H1 (cell line): ENCODE measurements around the gene IP6K1. TPM values are rescaled to one million over a fixed set of nuclear protein-coding genes. Genes with fewer than 3 reads are reported as not detected.
A peak's percentile ranks its signal among the peaks of the same experiment; 100 is the strongest.

Experiments used
- CTCF ChIA-PET: fragments of 300-600 bp; sonication (Branson Sonifier 250); formaldehyde crosslinking; loops from one replicate; lab custom pipeline; 2021; ENCODE audit not compliant: partially characterized antibody; lab: Charles Lee
- POLR2A ChIA-PET: fragments of 300-600 bp; sonication (Branson Sonifier 250); formaldehyde crosslinking; loops from one replicate; lab custom pipeline; 2021; ENCODE audit warnings: inconsistent platforms; ENCODE audit not compliant: partially characterized antibody; lab: Charles Lee
- DNase-seq, 2 experiments: peaks; one replicate each; pipeline versions ENCODE4 v3.0.0 to v3.0.0-alpha.2; 2010 to 2022; ENCODE audit warnings: low spot score in 2 of 2, low read depth in 1 of 2, mixed read lengths in 1 of 2
- FAIRE-seq: peaks from 2 replicates; lab custom pipeline; 2011; peaks lifted over from hg19 to GRCh38; lab: Jason Lieb, UNC
- H2AFZ ChIP-seq: 2 replicates; pipeline ENCODE4 v1.8.1; 2012; ENCODE audit warnings: low read length, inconsistent platforms
- H2AK5ac ChIP-seq: 2 replicates; pipeline ENCODE4 v1.6.1; 2013; ENCODE audit warnings: low read depth, low read length
- H2BK120ac ChIP-seq: replicated peaks from 2 replicates; pipeline ENCODE3; 2013; ENCODE audit warnings: low read depth, low read length, inconsistent platforms
- H2BK12ac ChIP-seq: 2 replicates; pipeline ENCODE4 v1.6.1; 2013; ENCODE audit warnings: low read depth, low read length
- H2BK15ac ChIP-seq: 2 replicates; pipeline ENCODE4 v1.6.1; 2013; ENCODE audit warnings: low read length
- H2BK20ac ChIP-seq: 2 replicates; pipeline ENCODE4 v1.6.1; 2013; ENCODE audit warnings: low read length
- H2BK5ac ChIP-seq: 2 replicates; pipeline ENCODE4 v1.6.1; 2013; ENCODE audit warnings: low read depth, low read length
- H3K14ac ChIP-seq: 2 replicates; pipeline ENCODE4 v1.6.1; 2013; ENCODE audit warnings: inconsistent platforms; ENCODE audit not compliant: insufficient read length
- H3K18ac ChIP-seq: 2 replicates; pipeline ENCODE4 v1.6.1; 2013; ENCODE audit warnings: low read length; ENCODE audit errors: extremely low read depth
- H3K23ac ChIP-seq: 2 replicates; pipeline ENCODE4 v1.6.1; 2013; ENCODE audit warnings: inconsistent platforms; ENCODE audit not compliant: insufficient read length
- H3K23me2 ChIP-seq: 2 replicates; pipeline ENCODE4 v1.6.1; 2013; ENCODE audit warnings: low read depth, low read length
- H3K27ac ChIP-seq: 2 replicates; pipeline ENCODE4 v1.6.1; 2011; ENCODE audit warnings: low read depth, low read length, inconsistent platforms
- H3K27me3 ChIP-seq, 4 experiments: replicated peaks in 1 of 4; 1 replicate in 1 of 4; 2 replicates in 3 of 4; pipeline versions ENCODE4 v1.6.1 to v1.8.1; 2011 to 2013; ENCODE audit warnings: low read length in 3 of 4, mild to moderate bottlenecking in 3 of 4, inconsistent platforms in 2 of 4, mixed read lengths in 2 of 4, moderate library complexity in 1 of 4; ENCODE audit not compliant: control insufficient read depth in 3 of 4, insufficient read depth in 3 of 4; ENCODE audit errors: extremely low read depth in 1 of 4
- H3K36me3 ChIP-seq, 4 experiments: 2 replicates each; pipeline versions ENCODE4 v1.6.1 to v1.8.1; 2011 to 2013; ENCODE audit warnings: mild to moderate bottlenecking in 4 of 4, low read length in 3 of 4, moderate library complexity in 2 of 4, control low read depth in 1 of 4, inconsistent platforms in 1 of 4; ENCODE audit not compliant: insufficient read depth in 4 of 4, control insufficient read depth in 2 of 4
- H3K4ac ChIP-seq: replicated peaks from 2 replicates; pipeline ENCODE3; 2013; ENCODE audit warnings: low read length, low read depth, mixed read lengths, inconsistent platforms; ENCODE audit not compliant: insufficient read length
- H3K4me1 ChIP-seq, 4 experiments: replicated peaks in 1 of 4; 1 replicate in 1 of 4; 2 replicates in 3 of 4; pipeline versions ENCODE4 v1.6.1 to v1.8.1; 2011 to 2013; ENCODE audit warnings: low read length in 3 of 4, inconsistent platforms in 2 of 4, mixed read lengths in 1 of 4; ENCODE audit not compliant: insufficient read depth in 4 of 4, control insufficient read depth in 3 of 4
- H3K4me2 ChIP-seq, 2 experiments: 2 replicates each; pipeline versions ENCODE4 v1.6.1 to v1.8.1; 2011 to 2013; ENCODE audit warnings: low read depth in 2 of 2, low read length in 2 of 2, control low read depth in 1 of 2, inconsistent platforms in 1 of 2, mild to moderate bottlenecking in 1 of 2; ENCODE audit not compliant: insufficient read depth in 1 of 2
- H3K4me3 ChIP-seq, 4 experiments: fragments of 200-600, 300-600 bp in 1 of 4; sonication (generic), shearing (Covaris generic), sonication (Bioruptor Twin) in 1 of 4; 2 replicates each; pipeline versions ENCODE4 v1.5.1 to v1.8.1; 2011 to 2016; ENCODE audit warnings: low read length in 4 of 4, low read depth in 3 of 4, control low read depth in 2 of 4, inconsistent platforms in 2 of 4, mild to moderate bottlenecking in 2 of 4, mixed read lengths in 1 of 4, moderate library complexity in 1 of 4; ENCODE audit not compliant: insufficient read depth in 2 of 4; ENCODE audit errors: extremely low read depth in 1 of 4
- H3K56ac ChIP-seq: replicated peaks from 2 replicates; pipeline ENCODE3; 2013; ENCODE audit warnings: low read depth, mild to moderate bottlenecking, mixed read lengths, low read length, inconsistent platforms; ENCODE audit not compliant: insufficient read length
- H3K79me1 ChIP-seq: 2 replicates; pipeline ENCODE4 v1.6.1; 2013; ENCODE audit warnings: low read depth, low read length, control low read depth
- H3K79me2 ChIP-seq, 2 experiments: 2 replicates each; pipeline versions ENCODE4 v1.6.1 to v1.8.1; 2012 to 2013; ENCODE audit warnings: low read length in 2 of 2, mild to moderate bottlenecking in 2 of 2, inconsistent platforms in 1 of 2; ENCODE audit not compliant: insufficient read depth in 2 of 2, control insufficient read depth in 1 of 2
- H3K9ac ChIP-seq, 4 experiments: replicated peaks in 1 of 4; 1 replicate in 1 of 4; 2 replicates in 3 of 4; pipeline versions ENCODE4 v1.6.1 to v1.8.1; 2011 to 2013; ENCODE audit warnings: low read depth in 3 of 4, low read length in 3 of 4, control low read depth in 2 of 4, mild to moderate bottlenecking in 2 of 4, moderate library complexity in 2 of 4, inconsistent platforms in 1 of 4; ENCODE audit errors: extremely low read depth in 1 of 4
- H3K9me3 ChIP-seq, 2 experiments: 2 replicates each; pipeline versions ENCODE4 v1.6.1 to v1.8.1; 2012 to 2013; ENCODE audit warnings: mild to moderate bottlenecking in 2 of 2, moderate library complexity in 2 of 2, control low read depth in 1 of 2, inconsistent platforms in 1 of 2, low read depth in 1 of 2, low read length in 1 of 2, mixed read lengths in 1 of 2; ENCODE audit not compliant: insufficient read depth in 2 of 2
- H4K20me1 ChIP-seq, 2 experiments: replicated peaks in 1 of 2; 2 replicates each; pipeline versions ENCODE3 to v1.8.1; 2011 to 2013; ENCODE audit warnings: inconsistent platforms in 2 of 2, low read length in 2 of 2, mild to moderate bottlenecking in 1 of 2; ENCODE audit not compliant: insufficient read depth in 2 of 2, control insufficient read depth in 1 of 2
- H4K5ac ChIP-seq: 2 replicates; pipeline ENCODE4 v1.6.1; 2013; ENCODE audit warnings: low read length, low read depth, mixed read lengths, inconsistent platforms; ENCODE audit not compliant: insufficient read length
- H4K8ac ChIP-seq: 2 replicates; pipeline ENCODE4 v1.8.0; 2013; ENCODE audit warnings: mild to moderate bottlenecking, moderate library complexity, low read length, inconsistent platforms; ENCODE audit not compliant: insufficient read depth; ENCODE audit errors: extremely low read depth
- H4K91ac ChIP-seq: replicated peaks from 2 replicates; pipeline ENCODE3; 2013; ENCODE audit warnings: low read length, mixed read lengths, inconsistent platforms; ENCODE audit not compliant: insufficient read length
- SIRT6 ChIP-seq: IDR thresholded peaks from one replicate; pipeline ENCODE4 v1.7.1; 2012; ENCODE audit warnings: low read length, inconsistent platforms
- YY1 ChIP-seq: IDR thresholded peaks from 2 replicates; pipeline ENCODE4 v1.6.1; 2011; ENCODE audit warnings: low read depth, mild to moderate bottlenecking, low read length
- WGBS, 2 experiments: shearing (Covaris generic) in 1 of 2; methylation state at CpG; one replicate each; pipeline versions ENCODE4 v1.1.6 to v1.1.7; 2013 to 2015; ENCODE audit warnings: low lambda C conversion rate in 2 of 2, mixed read lengths in 2 of 2, inconsistent platforms in 1 of 2, low coverage in 1 of 2, missing lambda C conversion rate in 1 of 2; ENCODE audit not compliant: insufficient replicate concordance in 2 of 2, insufficient coverage in 1 of 2, insufficient read length in 1 of 2; ENCODE audit errors: extremely low coverage in 1 of 2, missing lambda C conversion rate in 1 of 2; 5-methylcytosine and 5-hydroxymethylcytosine counted together
- polyA plus RNA-seq, 7 experiments: library from polyadenylated mRNA; depleted of rRNA in 3 of 7; stranded (reverse) in 5 of 7; unstranded in 2 of 7; fragments of >200 nt in 5 of 7; fragments of 200-250 nt in 2 of 7; gene quantifications; 1 replicate in 5 of 7; 2 replicates in 1 of 7; 4 replicates in 1 of 7; pipeline versions ENCODE4 v1.2.1 to v1.2.3, GENCODE V29; 2011 to 2013; ENCODE audit warnings: missing spikeins in 2 of 7, mixed read lengths in 2 of 7
- total RNA-seq: library from RNA; stranded (reverse); fragmentation: NEBNext Ultra II Directional; extraction: Animal tissue kit (Norgen Biotek cat#: 25700); gene quantifications from 2 replicates; pipeline ENCODE4 v1.2.1, GENCODE V29; 2021

Gene IP6K1
- total and polyA plus RNA-seq, 2 of the 8 experiments (the other 6 are each of a cell fraction or from before 2014, with no cell fraction given): 31.5 to 35.2 TPM

- CTCF ChIA-PET: interaction anchor here (2.1 to 3.6 kb wide), 3 partner anchors 53 to 123 kb away, joined by 5 to 20 read pairs (median 9); no protein-coding TSS in a partner anchor
- Histone ChIP-seq H4K5ac (peak overlapping the region; percentile 42), H3K4me3 (peak overlapping the region in 1 of 4 experiments; percentile 85; a peak in 3 of 8 replicates), H3K4me2 (peak overlapping the region; percentile 66 to 71), H3K79me2 (peaks cover 0 to 30% of the 10 kb centered on the region in 2 experiments; a peak in 2 of 4 replicates), H3K36me3 (peaks cover 0 to 3% (median 1%) of the 10 kb centered on the region in 4 experiments; a peak in 4 of 8 replicates), H3K23me2 (peaks cover 8% of the 10 kb centered on the region; the same call in 1 of the 2 replicates), H2BK5ac (peak overlapping the region; percentile 67; the same call in 1 of the 2 replicates), H2BK120ac (no peak overlapping the region), H3K27ac (no peak overlapping the region), H3K14ac (no peak overlapping the region), H2BK20ac (no peak overlapping the region; the same call in 1 of the 2 replicates), H4K20me1 (peaks cover 0 to 3% of the 10 kb centered on the region in 2 experiments), H2AK5ac (no peak overlapping the region; the same call in 1 of the 2 replicates), H3K9me3 (no peaks in the 10 kb centered on the region), H3K9ac (peak overlapping the region in 2 of 4 experiments; percentile 1 to 6; a peak in 3 of 7 replicates), H2BK12ac (0 out of 2 replicates have a peak overlapping the region, but pooled peaks have one; percentile 35), H2BK15ac (peak overlapping the region; percentile 46; the same call in 1 of the 2 replicates), H3K79me1 (peaks cover 8% of the 10 kb centered on the region; the same call in 1 of the 2 replicates), H3K23ac (no peak overlapping the region), H3K18ac (no peak overlapping the region), H3K27me3 (peaks cover 0 to 2% (median 0%) of the 10 kb centered on the region in 4 experiments; a peak in 2 of 7 replicates), H4K8ac (peak overlapping the region; percentile 95; the same call in 1 of the 2 replicates), H3K4me1 (peaks cover 0 to 5% (median 2%) of the 10 kb centered on the region in 4 experiments; a peak in 2 of 7 replicates), H4K91ac (peak overlapping the region; percentile 6), H3K4ac (peak overlapping the region; percentile 48), H2AFZ (no peak overlapping the region), H3K56ac (no peak overlapping the region)
- 89% methylated on average over 3 of the region's 3 CpGs; no CpG with 5 or more reads in 1 of the 2 experiments for WGBS, 2 experiments
- DNase-seq (no peak), FAIRE-seq (no peak)
- POLR2A ChIA-PET: interaction anchor here (1.2 to 3.3 kb wide), 4 partner anchors 17 to 142 kb away, joined by 3 to 18 read pairs (median 4); partner anchors contain the start of genes AMIGO3, GMPPB and MON1A
- TF ChIP-seq SIRT6: no peak
- TF ChIP-seq YY1: no peak
These were observed 781 bp upstream of the IP6K1 start for GRCh38 chr3:49787182-49787464.
